Karpas-422 (cell line): ENCODE results near the gene ADGRV1. TPM values are rescaled to one million over a fixed set of nuclear protein-coding genes. Genes with fewer than 3 reads are reported as not detected.

Source experiments
- DNase-seq: peaks from one replicate; pipeline ENCODE4 v3.0.0-alpha.2; 2015
- H2AFZ ChIP-seq: fragments of 200-600 bp; sonication (generic); 2 replicates; pipeline ENCODE4 v1.6.1; 2014; ENCODE audit warnings: antibody characterized with exemption, low read length, mixed read lengths
- H3K27ac ChIP-seq: fragments of 200-600 bp; sonication (generic); 2 replicates; pipeline ENCODE4 v1.5.1; 2014; ENCODE audit warnings: mild to moderate bottlenecking, low read length, moderate library complexity
- H3K27me3 ChIP-seq: fragments of 200-600 bp; sonication (generic); 2 replicates; pipeline ENCODE4 v1.6.1; 2014; ENCODE audit warnings: low read length, mixed read lengths
- H3K36me3 ChIP-seq: fragments of 200-600 bp; sonication (generic); 2 replicates; pipeline ENCODE4 v1.6.1; 2014; ENCODE audit warnings: low read length, mixed read lengths; ENCODE audit not compliant: insufficient read depth
- H3K4me1 ChIP-seq: fragments of 200-600 bp; sonication (generic); 2 replicates; pipeline ENCODE4 v1.6.1; 2014; ENCODE audit warnings: mild to moderate bottlenecking, low read length, mixed read lengths
- H3K4me2 ChIP-seq: fragments of 200-600 bp; sonication (generic); 2 replicates; pipeline ENCODE4 v1.6.1; 2014; ENCODE audit warnings: low read length, low read depth, mild to moderate bottlenecking; ENCODE audit not compliant: poor library complexity, severe bottlenecking
- H3K4me3 ChIP-seq: fragments of 200-600 bp; sonication (generic); 2 replicates; pipeline ENCODE4 v1.5.1; 2014; ENCODE audit warnings: mild to moderate bottlenecking, antibody characterized with exemption, low read length, mixed read lengths
- H3K79me2 ChIP-seq: fragments of 200-600 bp; sonication (generic); 2 replicates; pipeline ENCODE4 v1.6.1; 2014; ENCODE audit warnings: mild to moderate bottlenecking, low read length, mixed read lengths
- H3K9ac ChIP-seq: fragments of 200-600 bp; sonication (generic); 2 replicates; pipeline ENCODE4 v1.6.0; 2014; ENCODE audit warnings: low read length
- H3K9me2 ChIP-seq: fragments of 200-600 bp; sonication (generic), shearing (Covaris generic); replicated peaks from 2 replicates; pipeline ENCODE4 v1.6.0; 2014; ENCODE audit warnings: mild to moderate bottlenecking, low read length, moderate library complexity; ENCODE audit not compliant: insufficient read depth
- H3K9me3 ChIP-seq: fragments of 300-700, 200-600 bp; sonication (generic); 2 replicates; pipeline ENCODE4 v1.6.1; 2014; ENCODE audit warnings: low read length, mixed read lengths
- H4K20me1 ChIP-seq: fragments of 200-600 bp; sonication (generic); 2 replicates; pipeline ENCODE4 v1.6.1; 2014; ENCODE audit warnings: mild to moderate bottlenecking, antibody characterized with exemption, low read length, low read depth; ENCODE audit not compliant: insufficient read depth
- total RNA-seq: library from RNA; depleted of rRNA; stranded (reverse); fragments of >200 nt; shearing (Covaris generic); gene quantifications from 2 replicates; pipeline ENCODE4 v1.2.3, GENCODE V29; 2014; ENCODE audit warnings: low replicate concordance

ADGRV1 gene
- total RNA-seq, 1 experiment from 2014 or later, result not detected

DNA sequence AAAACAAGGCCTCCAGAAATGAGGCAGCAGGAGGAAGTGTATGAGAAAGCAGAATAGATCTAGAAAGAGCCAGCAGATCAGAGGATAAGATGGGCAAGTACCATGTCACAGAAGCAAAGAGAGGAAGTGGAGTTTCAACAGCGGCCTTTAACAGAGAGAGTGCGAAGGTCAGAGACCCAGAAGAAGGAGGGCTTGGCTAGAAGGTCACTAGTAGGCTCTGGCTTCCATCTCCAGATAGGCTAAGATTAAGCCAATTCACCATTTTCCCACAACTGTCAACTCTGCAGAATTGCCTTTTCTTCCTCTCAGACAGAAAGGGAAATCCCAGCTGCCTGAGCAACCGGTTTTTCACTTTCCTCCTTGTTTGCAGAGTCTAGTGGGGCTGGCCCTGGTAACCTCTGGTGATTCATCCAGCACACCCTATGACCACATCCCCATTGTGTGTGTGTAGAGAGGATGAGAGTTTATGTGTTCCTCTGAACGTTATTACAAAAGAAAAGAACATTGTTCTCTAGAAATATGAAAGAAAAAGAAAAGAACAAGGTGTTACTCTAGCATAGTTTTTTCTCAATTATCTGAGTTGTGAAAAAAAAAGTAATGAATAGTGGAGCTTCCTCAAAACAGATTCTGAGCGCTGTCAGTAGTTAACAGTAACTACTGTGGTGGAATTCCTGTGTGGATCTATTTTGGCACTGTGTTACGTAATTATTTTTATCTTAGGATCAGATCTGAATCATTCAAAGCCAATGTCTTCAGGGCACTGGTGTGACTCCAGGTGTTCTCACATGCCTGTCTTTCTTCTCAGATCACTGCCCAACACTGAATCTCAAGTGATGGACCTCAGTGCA, 604.2 kb downstream of the ADGRV1 start:
- no peak overlapping the region for H3K27ac ChIP-seq
- no peak for DNase-seq

GRCh38 chr5:91164424-91164823, 605.8 kb downstream of the ADGRV1 start:
- H3K4me3 ChIP-seq, result no peak overlapping the region
- H3K9ac ChIP-seq, result no peak overlapping the region
- no peak overlapping the region for H2AFZ ChIP-seq
- H3K27me3 ChIP-seq, result no peaks in the 10 kb centered on the region
- H3K9me3 ChIP-seq, result no peaks in the 10 kb centered on the region
- H3K79me2 ChIP-seq, result no peaks in the 10 kb centered on the region
- H3K9me2 ChIP-seq, result no peaks in the 10 kb centered on the region
- H3K36me3 ChIP-seq, result no peaks in the 10 kb centered on the region
- H3K4me2 ChIP-seq, result no peak overlapping the region
- H3K27ac ChIP-seq, result no peak overlapping the region
- no peaks in the 10 kb centered on the region for H4K20me1 ChIP-seq
- DNase-seq, result no peak
- no peaks in the 10 kb centered on the region for H3K4me1 ChIP-seq

More for the DNA sequence above, 604.2 kb downstream of the ADGRV1 start:
- no peaks in the 10 kb centered on the region for H3K4me1 ChIP-seq
- H3K79me2 ChIP-seq, result no peaks in the 10 kb centered on the region
- H3K27me3 ChIP-seq, result no peaks in the 10 kb centered on the region
- H3K4me3 ChIP-seq, result no peak overlapping the region
- H3K36me3 ChIP-seq, result no peaks in the 10 kb centered on the region
- no peak overlapping the region for H3K9ac ChIP-seq
- no peaks in the 10 kb centered on the region for H3K9me2 ChIP-seq
- no peak overlapping the region for H2AFZ ChIP-seq
- H4K20me1 ChIP-seq, result no peaks in the 10 kb centered on the region
- no peaks in the 10 kb centered on the region for H3K9me3 ChIP-seq
- H3K4me2 ChIP-seq, result no peak overlapping the region

DNA sequence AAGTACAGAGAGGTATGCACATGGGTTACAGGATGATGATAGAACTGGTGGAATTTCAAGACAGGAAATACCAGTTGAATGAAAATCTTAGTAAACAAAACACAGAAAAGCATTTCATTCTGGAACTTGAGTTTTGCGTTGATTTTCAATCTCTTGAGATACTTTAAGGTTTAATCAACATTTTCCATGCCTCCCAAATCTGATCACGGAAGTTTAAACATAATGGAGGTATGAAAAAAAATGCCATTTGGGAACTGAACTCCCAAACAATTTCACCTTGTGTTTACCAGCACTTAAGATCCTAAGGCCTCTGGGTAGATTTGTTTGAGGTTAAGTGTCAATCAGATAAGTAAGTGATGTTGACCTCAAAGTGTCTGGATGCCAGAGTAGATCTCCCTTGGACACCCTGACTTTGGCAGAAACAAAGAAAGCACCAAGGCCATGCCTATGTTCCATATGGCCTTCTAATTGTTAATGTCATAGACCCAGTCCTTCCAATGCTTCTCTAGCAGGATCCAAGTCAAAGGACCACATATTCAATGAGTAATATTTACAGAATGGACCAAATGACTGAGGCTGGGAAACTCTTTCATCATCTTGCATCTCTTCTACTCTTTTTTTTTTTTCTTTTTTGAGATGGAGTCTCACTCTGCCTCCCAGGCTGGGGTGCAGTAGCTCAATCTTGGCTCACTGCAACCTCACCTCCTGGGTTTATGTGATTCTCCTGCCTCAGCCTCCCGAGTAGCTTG, 607.6 kb downstream of the ADGRV1 start:
- H3K4me2 ChIP-seq, result no peak overlapping the region
- no peak for DNase-seq
- H4K20me1 ChIP-seq, result no peaks in the 10 kb centered on the region
- no peaks in the 10 kb centered on the region for H3K9me3 ChIP-seq
- no peaks in the 10 kb centered on the region for H3K79me2 ChIP-seq
- H3K9ac ChIP-seq, result no peak overlapping the region
- no peak overlapping the region for H3K27ac ChIP-seq
- no peak overlapping the region for H2AFZ ChIP-seq
- H3K27me3 ChIP-seq, result no peaks in the 10 kb centered on the region
- no peaks in the 10 kb centered on the region for H3K36me3 ChIP-seq
- H3K9me2 ChIP-seq, result no peaks in the 10 kb centered on the region
- no peaks in the 10 kb centered on the region for H3K4me1 ChIP-seq
- H3K4me3 ChIP-seq, result no peak overlapping the region

DNA sequence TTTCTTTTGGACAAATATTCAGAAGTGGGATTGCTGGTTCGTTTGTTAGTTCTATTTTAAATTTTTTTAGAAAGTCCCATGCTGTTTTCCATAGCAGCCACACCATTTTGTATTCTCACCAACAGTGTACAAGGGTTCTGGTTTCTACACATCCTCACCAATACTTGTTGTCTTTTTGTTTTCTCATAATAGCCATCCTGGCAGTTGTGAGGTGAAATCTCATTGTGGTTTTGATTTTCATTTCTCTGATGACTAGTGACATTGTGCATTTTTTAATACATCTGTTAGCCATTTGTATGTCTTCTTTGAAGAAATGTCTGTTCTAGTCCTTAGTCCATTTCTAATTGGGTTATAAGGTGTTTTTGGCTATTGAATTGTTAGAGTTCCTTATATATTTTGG, 610.3 kb downstream of the ADGRV1 start:
- no peak overlapping the region for H3K9ac ChIP-seq
- no peaks in the 10 kb centered on the region for H3K36me3 ChIP-seq
- H3K4me1 ChIP-seq, result no peaks in the 10 kb centered on the region
- no peak overlapping the region for H2AFZ ChIP-seq
- H3K27me3 ChIP-seq, result no peaks in the 10 kb centered on the region
- H4K20me1 ChIP-seq, result no peaks in the 10 kb centered on the region
- no peak overlapping the region for H3K27ac ChIP-seq
- no peak for DNase-seq
- H3K79me2 ChIP-seq, result no peaks in the 10 kb centered on the region
- no peak overlapping the region for H3K4me3 ChIP-seq
- no peaks in the 10 kb centered on the region for H3K9me3 ChIP-seq
- H3K9me2 ChIP-seq, result no peaks in the 10 kb centered on the region
- no peak overlapping the region for H3K4me2 ChIP-seq

DNA sequence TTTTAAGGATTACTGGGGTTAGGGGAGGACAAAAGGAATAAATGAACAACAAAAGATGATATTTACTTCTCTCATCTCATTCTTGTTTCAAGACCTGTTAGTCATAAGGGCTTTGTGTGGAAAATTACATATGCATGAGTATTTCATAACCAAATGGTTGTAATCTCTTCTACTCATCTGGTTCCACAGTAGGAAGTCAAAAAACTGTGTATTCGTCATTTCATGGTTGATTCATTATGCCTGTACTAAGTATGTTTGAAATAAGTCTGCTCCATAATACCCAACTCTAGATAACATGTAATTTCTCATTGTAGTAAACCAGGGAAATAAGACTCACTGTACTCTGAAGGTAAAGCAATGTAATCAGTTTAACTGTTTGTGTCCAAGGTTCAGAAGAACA, 611.7 kb downstream of the ADGRV1 start:
- H3K9me2 ChIP-seq, result no peaks in the 10 kb centered on the region
- DNase-seq, result no peak
- no peaks in the 10 kb centered on the region for H3K36me3 ChIP-seq
- H3K9ac ChIP-seq, result no peak overlapping the region
- no peaks in the 10 kb centered on the region for H4K20me1 ChIP-seq
- no peak overlapping the region for H3K4me2 ChIP-seq
- no peaks in the 10 kb centered on the region for H3K4me1 ChIP-seq
- H3K27ac ChIP-seq, result no peak overlapping the region
- no peak overlapping the region for H3K4me3 ChIP-seq
- no peaks in the 10 kb centered on the region for H3K27me3 ChIP-seq
- H3K9me3 ChIP-seq, result no peaks in the 10 kb centered on the region
- no peak overlapping the region for H2AFZ ChIP-seq
- no peaks in the 10 kb centered on the region for H3K79me2 ChIP-seq

GRCh38 chr5:91171322-91171721, 612.7 kb downstream of the ADGRV1 start:
- Histone ChIP-seq H2AFZ (no peak overlapping the region), H3K9me3 (no peaks in the 10 kb centered on the region), H3K9ac (no peak overlapping the region), H3K79me2 (no peaks in the 10 kb centered on the region), H3K9me2 (no peaks in the 10 kb centered on the region), H3K36me3 (no peaks in the 10 kb centered on the region), H3K4me3 (no peak overlapping the region), H4K20me1 (no peaks in the 10 kb centered on the region), H3K27ac (no peak overlapping the region), H3K4me1 (no peaks in the 10 kb centered on the region), H3K4me2 (no peak overlapping the region), H3K27me3 (no peaks in the 10 kb centered on the region)
- DNase-seq, result no peak

DNA sequence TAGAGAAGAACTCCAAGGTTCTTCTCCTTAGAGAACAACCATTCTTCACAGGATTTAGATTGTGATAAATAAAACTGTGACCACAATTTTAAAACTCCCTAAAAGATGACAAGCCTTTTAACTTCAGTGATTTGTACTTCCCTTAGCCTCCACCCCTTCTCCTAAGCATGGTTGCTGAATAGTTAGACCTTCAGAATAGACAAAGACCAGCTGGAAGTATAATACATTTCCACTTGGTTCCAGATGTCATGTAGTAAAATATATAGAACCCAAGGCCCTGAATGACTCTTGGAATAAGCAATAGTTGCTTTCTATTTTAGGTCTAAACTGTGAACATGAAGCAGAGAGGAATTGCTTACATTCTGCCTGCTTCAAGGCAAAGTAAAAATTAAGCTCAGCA, 615.8 kb downstream of the ADGRV1 start:
- Histone ChIP-seq H3K36me3 (no peaks in the 10 kb centered on the region), H3K4me1 (no peaks in the 10 kb centered on the region; the same call in 1 of the 2 replicates), H3K4me3 (no peak overlapping the region), H3K79me2 (no peaks in the 10 kb centered on the region), H3K9me3 (no peaks in the 10 kb centered on the region), H3K27me3 (no peaks in the 10 kb centered on the region), H3K9ac (no peak overlapping the region), H2AFZ (no peak overlapping the region), H4K20me1 (no peaks in the 10 kb centered on the region), H3K9me2 (no peaks in the 10 kb centered on the region), H3K27ac (no peak overlapping the region), H3K4me2 (no peak overlapping the region)
- no peak for DNase-seq

DNA sequence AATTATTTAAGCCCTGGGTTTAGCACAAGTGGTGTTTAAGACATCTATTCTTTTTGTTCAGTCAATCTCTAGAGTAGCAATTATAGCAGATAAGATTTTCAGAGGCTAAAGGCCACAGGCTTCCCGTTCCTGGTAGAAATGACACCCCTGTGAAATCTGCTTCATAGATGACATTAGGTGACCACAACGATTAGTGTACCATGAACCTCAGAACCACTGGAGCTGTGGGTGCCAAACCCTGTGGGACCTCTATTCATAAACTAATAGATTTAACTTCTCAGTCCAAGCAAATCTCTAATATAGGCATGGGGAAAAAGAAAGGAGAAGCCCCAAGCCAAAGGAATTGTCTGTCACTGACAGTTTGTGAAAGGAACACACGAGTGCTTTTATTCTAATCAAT, 617.1 kb downstream of the ADGRV1 start:
- Histone ChIP-seq H3K4me2 (no peak overlapping the region), H3K9me2 (no peaks in the 10 kb centered on the region), H3K36me3 (no peaks in the 10 kb centered on the region), H3K4me1 (no peaks in the 10 kb centered on the region; the same call in 1 of the 2 replicates), H3K9me3 (no peaks in the 10 kb centered on the region), H2AFZ (no peak overlapping the region), H3K79me2 (no peaks in the 10 kb centered on the region), H3K27ac (no peak overlapping the region), H3K27me3 (no peaks in the 10 kb centered on the region), H4K20me1 (no peaks in the 10 kb centered on the region), H3K4me3 (no peak overlapping the region), H3K9ac (no peak overlapping the region)
- DNase-seq, result no peak
